Pulmonary artery endothelial cell (primary cell): Measurements from ENCODE around the gene CD3E. TPM values are rescaled to one million over a fixed set of nuclear protein-coding genes. Genes with fewer than 3 reads are reported as not detected.

Source experiments
- DNase-seq: peaks from one replicate; pipeline ENCODE4 v3.0.0-alpha.2; 2011; ENCODE audit warnings: low read depth, low spot score
- total RNA-seq: library from RNA; depleted of rRNA; stranded (reverse); fragments of >200 nt; gene quantifications from 2 replicates; pipeline ENCODE4 v1.2.3, GENCODE V29; 2014

Gene CD3E
- total RNA-seq, 1 donor from 2014 or later, result not detected

DNA sequence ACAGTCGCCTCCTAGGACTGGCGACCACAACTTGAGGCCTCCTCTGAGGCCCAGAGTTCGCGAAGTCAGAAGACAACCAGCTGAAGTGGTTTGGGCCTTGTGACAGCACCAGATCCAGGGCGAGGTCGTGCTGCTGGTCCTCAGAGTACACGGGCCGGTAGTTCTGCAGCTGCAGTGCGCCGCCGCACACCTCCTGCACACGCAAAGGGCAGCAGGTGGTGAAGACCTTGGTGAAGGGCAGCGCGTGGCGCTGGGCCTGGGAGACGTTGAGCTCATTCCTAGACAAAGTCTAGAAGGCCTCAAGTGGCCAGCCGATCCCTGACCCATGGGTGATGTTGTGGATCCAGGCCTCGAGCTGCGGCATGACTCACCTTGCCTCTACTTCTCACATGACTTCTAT, 18.2 kb downstream of the CD3E start:
- DNase-seq, result no peak

DNA sequence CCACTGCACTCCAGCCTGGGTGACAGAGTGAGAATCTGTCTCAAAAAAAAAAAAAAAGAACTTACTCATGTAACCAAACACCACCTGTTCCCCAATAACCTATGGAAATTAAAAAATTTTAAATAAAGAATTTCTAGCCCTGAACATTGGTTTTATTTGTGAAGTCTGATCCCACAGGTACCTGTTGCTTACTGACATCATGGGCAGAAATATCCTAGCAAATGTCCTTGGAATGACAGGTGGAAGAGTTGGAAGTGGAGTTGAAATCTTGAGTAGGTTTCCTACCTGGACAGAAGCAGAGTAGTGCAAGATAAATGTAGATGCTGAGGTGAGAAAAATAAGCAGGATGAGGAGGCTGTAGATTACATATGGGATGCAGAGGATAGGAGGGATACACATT, 20.8 kb downstream of the CD3E start:
- DNase-seq, result no peak

DNA sequence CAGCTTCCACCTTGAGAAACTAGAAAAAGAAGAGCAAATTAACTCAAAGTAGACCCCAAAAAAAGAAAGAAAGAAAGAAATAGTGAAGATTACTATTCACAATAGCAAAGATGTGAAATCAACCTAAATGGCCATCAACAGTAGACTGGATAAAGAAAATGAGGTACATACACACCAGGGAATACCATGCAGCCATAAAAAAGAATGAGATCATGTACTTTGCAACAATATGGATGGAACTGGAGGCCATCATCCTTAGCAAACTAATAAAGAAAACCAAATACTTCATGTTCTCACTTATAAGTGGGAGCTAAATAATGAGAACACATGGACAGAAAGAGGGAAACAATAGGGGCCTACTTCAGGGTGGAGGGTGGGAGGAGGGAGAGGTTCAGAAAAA, 24.2 kb downstream of the CD3E start:
- DNase-seq, result no peak

DNA sequence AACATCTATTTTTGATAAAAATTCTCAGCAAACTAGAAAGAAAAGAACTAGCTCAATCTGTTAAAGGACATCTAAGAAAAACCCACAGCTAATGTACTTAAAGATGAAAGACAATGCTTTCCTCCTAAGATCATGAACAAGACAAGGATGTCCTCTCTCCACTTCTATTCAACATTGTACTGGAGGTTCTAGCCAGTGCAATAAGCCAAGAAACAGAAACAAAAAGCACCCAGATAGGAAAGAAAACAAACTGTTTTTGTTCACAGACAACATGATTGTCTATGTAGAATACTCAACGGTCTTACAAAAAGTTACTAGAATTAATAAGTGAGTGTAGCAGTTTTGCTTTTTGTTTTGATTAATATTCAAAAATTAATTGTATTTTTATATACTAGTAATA, 30.2 kb downstream of the CD3E start:
- no peak for DNase-seq

DNA sequence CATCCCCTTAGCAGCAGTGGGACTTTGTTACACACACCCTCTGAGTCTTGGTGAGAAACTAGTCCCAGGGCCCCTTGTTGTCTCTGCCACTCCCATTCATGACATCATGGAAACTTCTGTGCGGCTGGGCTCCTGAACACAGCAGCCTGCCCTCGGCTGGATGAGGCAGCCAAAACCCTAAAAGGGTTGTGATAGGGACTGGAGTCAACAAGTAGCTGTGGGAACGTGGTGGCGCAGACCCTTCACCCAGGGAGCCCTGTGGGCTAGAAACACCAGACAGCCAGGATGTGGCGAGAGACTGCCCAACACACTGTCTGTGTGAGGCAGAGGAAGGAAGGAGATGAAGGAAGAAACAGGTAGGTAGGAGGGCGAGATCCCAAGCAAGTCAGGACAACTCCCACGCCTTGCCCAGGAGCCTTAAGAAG, 34.1 kb downstream of the CD3E start:
- DNase-seq, result no peak

DNA sequence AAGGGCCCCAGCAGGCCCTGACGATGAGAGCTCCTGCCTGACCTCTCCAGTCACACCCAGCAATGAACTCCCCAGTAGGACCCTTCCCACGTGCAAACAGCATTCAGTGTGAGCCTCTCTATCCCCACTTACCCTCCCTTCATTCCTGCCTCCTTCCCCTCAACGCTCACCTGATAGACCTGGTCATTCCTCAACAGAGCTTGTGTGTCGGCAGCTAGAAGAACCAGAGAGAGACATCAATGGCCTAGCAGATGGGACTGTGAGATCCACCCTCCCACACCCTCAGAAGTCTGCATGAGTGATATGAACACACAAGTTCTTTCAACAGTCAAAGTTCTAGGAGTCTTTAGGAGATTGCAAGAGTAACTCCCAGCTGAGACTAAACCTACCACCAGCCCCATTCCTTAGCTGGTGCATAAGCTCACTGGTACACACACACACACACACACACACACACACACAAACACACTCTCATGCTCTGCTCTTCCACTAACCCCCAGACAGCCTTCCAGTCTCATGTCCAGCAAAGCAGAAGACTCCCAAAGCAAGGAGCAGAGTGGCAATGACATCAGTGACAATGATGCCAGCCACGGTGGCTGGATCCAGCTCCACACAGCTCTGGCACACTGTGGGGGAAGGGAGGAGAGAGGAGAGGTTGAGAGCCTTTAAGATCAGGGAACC, 34.9 kb downstream of the CD3E start:
- DNase-seq, result no peak

DNA sequence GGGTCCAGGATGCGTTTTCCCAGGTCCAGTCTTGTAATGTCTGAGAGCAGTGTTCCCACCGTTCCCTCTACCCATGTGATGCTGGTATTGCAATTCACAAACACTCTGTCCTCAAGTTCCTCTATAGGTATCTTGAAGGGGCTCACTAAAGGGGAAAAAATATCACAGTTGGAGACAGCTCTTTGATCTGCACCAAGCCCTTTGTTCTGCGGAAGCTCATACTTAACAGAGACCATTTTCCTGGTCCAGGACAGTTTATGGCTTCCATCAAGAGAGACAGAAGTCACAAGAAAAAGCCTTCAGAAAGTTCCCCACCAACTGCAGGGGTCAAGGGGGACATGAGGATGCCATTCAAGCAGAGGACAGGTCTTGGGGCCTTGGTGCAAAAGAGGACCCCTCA, 35.9 kb downstream of the CD3E start:
- no peak for DNase-seq

DNA sequence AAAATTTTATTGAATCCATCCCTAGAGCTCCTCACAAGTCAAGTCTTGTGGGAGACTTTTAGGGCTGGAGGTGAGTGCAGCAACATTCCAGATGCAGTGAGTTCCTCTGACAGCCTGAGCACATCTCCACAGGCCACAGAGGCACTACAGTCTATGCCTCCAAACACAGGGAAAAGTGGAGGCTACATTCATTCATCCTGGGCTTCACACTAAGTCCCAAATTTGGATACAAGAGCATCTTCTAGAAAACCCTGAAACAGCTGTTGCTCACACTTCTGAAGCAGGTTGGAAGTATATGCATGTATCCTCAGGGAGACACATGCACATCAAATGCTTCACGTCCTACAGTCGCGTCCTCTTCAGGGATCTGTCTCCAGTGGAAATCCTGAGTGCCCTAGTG, 36.7 kb downstream of the CD3E start:
- DNase-seq, result no peak

DNA sequence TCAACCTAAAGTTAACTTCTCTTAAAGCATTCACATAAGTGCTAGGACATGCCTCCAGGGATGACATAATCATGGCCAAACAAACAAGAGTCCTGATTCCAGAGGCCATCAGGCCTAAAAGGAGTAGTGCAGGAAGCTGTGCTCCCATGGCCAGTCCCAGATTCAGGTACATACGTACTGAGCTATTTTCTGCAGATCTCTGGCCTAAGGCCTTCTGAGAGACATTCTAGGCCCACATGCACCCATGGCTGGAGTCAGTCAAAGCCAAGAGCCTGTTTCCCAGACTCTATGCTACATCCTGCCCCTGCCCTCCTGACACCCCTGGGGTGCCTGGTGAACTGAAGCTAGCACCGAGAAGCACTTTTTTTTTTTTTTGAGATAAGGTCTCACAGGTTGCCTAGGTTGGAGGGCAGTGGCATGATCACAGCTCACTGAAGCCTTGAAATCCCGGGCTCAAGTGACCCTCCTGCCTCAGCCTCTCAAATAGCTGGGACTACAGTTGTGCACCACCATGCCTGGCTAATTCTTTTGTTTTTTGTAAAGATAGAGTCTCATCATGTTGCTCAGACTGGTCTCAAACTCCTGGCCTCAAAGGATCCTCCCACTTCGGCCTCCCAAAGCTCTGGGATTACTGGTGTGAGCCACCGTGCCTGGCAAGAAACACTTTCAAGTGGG, 37.4 kb downstream of the CD3E start:
- DNase-seq, result no peak

DNA sequence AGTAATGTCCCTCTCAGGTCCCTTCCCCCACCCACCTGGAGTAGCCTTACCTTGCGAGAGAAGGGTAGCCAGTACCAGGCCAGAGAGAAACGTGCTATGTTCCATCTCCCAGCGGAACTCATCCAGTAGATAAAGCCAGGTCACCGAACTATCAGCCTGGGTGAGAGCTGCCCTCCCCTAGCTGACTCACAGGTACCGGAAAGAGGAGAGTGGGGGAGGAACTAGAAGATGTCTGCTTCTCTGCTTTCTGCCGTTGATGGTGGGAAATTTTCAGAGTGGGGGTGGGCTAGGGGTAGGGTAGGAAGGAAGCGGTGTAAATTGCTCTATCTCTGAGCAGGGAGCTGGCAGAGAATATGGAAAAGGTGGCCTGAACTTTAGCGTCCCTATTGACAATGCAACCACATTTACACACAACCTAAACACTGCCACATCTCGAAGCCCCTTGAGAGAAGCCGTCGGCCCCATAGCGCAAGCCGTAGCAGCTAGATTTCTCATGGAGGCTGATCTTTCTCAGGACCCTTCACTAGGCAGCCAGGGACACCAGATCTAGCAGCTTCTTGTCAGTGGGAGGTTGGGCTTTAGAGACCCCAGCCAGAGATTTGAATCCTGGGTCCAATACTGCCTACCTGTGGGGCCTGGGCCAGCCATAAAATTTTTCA, 38.1 kb downstream of the CD3E start, which contains the start of gene CD3D:
Gene CD3D (minus strand): TSS at position 203 of the 659 bp plus-strand sequence. CDS start 98 bp downstream, at position 105.
- no peak for DNase-seq

DNA sequence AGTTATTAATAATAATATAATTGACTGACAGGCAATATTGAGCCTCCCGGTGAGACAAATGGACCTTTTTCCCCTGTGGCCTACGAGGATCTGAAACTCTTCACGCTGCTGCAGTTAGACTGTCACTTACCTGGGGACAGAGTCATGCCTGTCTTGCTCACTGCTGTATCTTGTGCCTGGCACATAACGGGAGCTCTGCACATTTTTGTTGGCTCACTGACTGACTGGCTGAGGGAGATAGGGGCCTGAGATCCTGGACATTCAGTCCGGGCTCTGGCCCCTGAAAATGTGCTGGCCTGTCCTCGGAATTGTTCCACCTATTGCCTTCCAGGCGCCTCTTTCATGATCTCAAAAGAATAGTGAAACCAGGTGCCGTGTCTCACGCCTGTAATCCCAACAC, 38.7 kb downstream of the CD3E start:
- DNase-seq, result no peak

DNA sequence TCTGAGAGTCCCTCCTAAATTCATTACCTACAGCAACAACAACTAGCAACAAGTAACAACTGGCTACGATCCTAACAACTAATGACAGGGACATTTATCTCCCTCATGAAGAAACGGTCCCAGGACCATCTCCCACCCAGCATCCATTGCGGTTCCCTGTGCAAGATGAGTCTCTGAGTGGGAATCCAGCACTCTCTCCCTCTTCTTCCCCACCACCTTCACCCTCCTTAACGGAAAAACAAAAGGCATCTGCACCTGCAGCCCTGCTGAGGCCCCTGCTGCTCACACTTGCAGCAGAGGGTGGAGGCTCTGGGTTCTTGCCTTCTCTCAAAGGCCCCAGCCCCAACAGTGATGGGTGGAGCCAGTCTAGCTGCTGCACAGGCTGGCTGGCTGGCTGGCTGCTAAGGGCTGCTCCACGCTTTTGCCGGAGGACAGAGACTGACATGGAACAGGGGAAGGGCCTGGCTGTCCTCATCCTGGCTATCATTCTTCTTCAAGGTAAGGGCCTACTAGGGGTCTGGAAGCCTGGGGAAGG, 39.5 kb downstream of the CD3E start, which contains the start of gene CD3G:
Gene CD3G (plus strand): TSS at position 364 of the 535 bp plus-strand sequence. CDS start 80 bp downstream, at position 444.
- DNase-seq, result no peak

DNA sequence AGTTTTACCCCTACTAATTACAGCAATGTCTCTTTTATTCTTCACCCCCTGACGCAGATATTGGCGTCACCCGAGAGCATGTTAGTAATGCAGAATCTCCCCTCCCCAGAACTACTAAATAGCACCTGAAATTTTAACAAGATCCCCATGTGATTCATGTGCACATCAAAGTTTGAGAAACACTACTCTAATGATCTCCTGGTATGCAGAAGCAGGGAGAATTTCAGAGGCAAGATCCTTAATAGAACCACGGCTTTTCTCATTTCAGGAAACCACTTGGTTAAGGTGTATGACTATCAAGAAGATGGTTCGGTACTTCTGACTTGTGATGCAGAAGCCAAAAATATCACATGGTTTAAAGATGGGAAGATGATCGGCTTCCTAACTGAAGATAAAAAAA, 44.9 kb downstream of the CD3E start:
- DNase-seq, result no peak

DNA sequence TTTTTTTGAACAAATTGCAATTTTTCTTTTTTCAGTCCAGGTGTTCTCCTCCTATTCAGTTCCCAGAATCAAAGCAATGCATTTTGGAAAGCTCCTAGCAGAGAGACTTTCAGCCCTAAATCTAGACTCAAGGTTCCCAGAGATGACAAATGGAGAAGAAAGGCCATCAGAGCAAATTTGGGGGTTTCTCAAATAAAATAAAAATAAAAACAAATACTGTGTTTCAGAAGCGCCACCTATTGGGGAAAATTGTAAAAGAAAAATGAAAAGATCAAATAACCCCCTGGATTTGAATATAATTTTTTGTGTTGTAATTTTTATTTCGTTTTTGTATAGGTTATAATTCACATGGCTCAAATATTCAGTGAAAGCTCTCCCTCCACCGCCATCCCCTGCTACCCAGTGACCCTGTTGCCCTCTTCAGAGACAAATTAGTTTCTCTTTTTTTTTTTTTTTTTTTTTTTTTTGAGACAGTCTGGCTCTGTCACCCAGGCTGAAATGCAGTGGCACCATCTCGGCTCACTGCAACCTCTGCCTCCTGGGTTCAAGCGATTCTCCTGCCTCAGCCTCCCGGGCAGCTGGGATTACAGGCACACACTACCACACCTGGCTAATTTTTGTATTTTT, 48.7 kb downstream of the CD3E start:
- DNase-seq, result no peak

DNA sequence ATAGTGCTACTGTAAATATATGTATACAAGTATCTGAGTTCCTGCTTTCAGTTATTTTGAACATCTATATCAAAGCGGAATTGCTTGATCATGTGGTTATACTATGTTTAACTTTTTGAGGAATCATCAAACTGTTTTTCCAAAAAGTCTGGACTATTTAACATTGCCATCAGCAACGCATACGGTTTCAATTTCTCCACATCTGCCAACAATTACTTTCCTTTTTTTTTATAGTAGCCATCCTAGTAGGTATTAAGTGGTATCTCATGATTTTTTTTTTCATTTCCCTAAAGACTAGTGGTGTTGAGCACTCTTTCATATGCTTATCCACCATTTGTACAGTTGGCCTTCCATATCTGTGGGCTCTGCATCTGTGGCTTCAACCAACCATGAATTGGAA, 53.5 kb downstream of the CD3E start:
- no peak for DNase-seq

DNA sequence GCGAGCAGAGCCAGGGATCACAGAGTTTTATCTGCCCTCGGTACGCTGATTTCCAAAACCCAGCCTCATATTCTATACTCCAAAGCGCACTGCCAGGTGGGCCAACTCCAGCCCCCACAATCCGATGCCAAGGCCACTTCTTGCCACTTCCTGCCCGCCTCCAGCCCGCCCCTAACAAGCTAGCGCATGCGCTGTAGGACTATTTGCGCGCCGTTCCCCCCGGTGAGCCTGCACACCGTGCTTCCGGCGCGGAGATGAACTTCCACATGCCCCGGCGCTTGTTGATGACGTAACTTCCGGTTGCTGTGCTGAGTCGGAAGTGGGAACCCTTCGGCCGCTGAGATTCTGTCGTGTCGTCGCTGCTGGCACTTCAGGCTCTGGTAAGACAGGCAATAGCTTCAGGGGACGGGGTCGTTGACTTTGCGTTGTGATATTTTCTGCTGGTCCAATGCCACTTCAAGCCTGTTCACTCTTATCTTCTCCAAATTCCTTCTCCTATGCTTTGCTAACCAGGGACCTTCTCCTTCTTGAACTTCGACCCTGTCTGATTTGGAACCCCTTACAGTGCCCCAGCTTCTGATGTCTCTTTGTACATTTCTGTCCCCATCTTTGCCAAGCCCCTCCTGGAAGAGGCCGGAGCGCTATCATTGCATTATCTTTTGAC, 54.9 kb downstream of the CD3E start, which contains the start of gene UBE4A:
Gene UBE4A (plus strand): TSS at position 306 of the 664 bp plus-strand sequence. CDS start 5,481 bp downstream, outside the sequence.
- DNase-seq, result peak; percentile 78

DNA sequence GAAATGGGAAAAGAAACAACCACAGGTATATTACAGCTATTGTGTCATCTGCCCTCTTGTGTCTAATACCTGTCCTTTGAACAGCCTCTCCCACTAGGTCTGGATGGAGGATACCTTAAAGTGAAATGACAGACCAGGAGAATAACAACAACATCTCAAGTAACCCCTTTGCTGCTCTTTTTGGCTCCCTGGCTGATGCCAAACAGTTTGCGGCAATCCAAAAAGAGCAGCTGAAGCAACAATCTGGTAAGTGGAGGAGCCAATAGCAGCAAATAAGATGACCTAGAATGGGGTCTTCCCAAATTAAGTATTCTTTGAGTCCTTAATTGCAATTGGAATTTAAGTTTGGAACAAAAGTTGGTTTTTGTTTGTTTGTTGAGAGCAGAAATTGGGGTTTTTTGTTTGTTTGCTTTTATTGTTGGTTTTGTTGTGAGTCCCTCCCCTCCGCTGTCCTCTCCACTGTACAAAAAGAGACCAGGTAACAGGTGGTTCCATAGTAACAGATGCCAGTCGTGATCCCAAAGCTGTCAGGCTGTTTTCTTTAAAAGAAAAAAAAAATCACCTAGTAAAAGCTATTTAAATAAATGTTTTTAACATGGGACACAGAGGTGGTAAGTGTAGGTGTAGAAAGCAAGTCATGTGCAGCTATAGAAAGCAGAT, 60.6 kb downstream of the CD3E start:
- DNase-seq, result no peak
